ENCODE measurements around the gene ZNF189. TPM values are rescaled to one million over a fixed set of nuclear protein-coding genes. Genes with fewer than 3 reads are reported as not detected.

The ZNF189 gene
- total RNA-seq, 4 donors from 2014 or later: 18.8 to 61.9 (median 34.0) TPM

GRCh38 chr9:101453776-101454570 is 55.3 kb downstream of the ZNF189 start:
- Histone ChIP-seq H3K9me3 (no peaks in the 10 kb centered on the region), H3K4me3 (no peak overlapping the region)

GRCh38 chr9:101455656-101456240 is 57.1 kb downstream of the ZNF189 start:
- Histone ChIP-seq H3K4me1 (no peaks in the 10 kb centered on the region), H3K4me3 (no peak overlapping the region), H3K27ac (no peak overlapping the region), H3K36me3 (no peaks in the 10 kb centered on the region), H3K27me3 (no peaks in the 10 kb centered on the region), H3K9me3 (no peaks in the 10 kb centered on the region)
- intact Hi-C loops (cut with DNase I; ENCODE audit: low total_unique reads): no loop called here
- DNase-seq: no peak
- TF ChIP-seq CTCF (IDR thresholded peaks at IDR 0.05) (no peak), POLR2A (IDR thresholded peaks at IDR 0.05) (no peak)

More at GRCh38 chr9:101453776-101454570, 55.3 kb downstream of the ZNF189 start:
- no peak for DNase-seq
- no peaks in the 10 kb centered on the region for H3K27me3 ChIP-seq
- intact Hi-C loops (cut with DNase I; ENCODE audit: low total_unique reads): no loop called here
- no peaks in the 10 kb centered on the region for H3K36me3 ChIP-seq
- H3K4me1 ChIP-seq: no peaks in the 10 kb centered on the region
- TF ChIP-seq CTCF (IDR thresholded peaks at IDR 0.05) (no peak), POLR2A (IDR thresholded peaks at IDR 0.05) (no peak)
- no peak overlapping the region for H3K27ac ChIP-seq

- no peak for DNase-seq
- Histone ChIP-seq H3K27ac (no peak overlapping the region), H3K4me1 (no peaks in the 10 kb centered on the region), H3K27me3 (no peaks in the 10 kb centered on the region), H3K4me3 (no peak overlapping the region), H3K9me3 (no peaks in the 10 kb centered on the region), H3K36me3 (no peaks in the 10 kb centered on the region)
- intact Hi-C loops (cut with DNase I; ENCODE audit: low total_unique reads): no loop called here
- TF ChIP-seq CTCF (IDR thresholded peaks at IDR 0.05) (no peak), POLR2A (IDR thresholded peaks at IDR 0.05) (no peak)
Observed at GRCh38 chr9:101457003-101457402, 58.4 kb downstream of the ZNF189 start.

GRCh38 chr9:101458963-101459631 is 60.4 kb downstream of the ZNF189 start:
- DNase-seq: no peak
- intact Hi-C loops (cut with DNase I; ENCODE audit: low total_unique reads): no loop called here
- H3K27me3 ChIP-seq: no peaks in the 10 kb centered on the region
- no peaks in the 10 kb centered on the region for H3K4me1 ChIP-seq
- no peaks in the 10 kb centered on the region for H3K36me3 ChIP-seq
- no peak overlapping the region for H3K4me3 ChIP-seq
- TF ChIP-seq POLR2A (IDR thresholded peaks at IDR 0.05) (no peak), CTCF (IDR thresholded peaks at IDR 0.05) (peak; percentile 66 to 79 (median 73))
- no peaks in the 10 kb centered on the region for H3K9me3 ChIP-seq
- no peak overlapping the region for H3K27ac ChIP-seq

Small RNA genes lying within 50 kb of the gene (small RNA-seq; reads per million reads assigned to genes)
- not detected for gene AL353621.2

Other genes starting within 250 kb of the ZNF189 start
- gene BAAT, start 13.8 kb upstream of the ZNF189 start, total RNA-seq: not detected
- gene MRPL50, start 233 bp upstream of the ZNF189 start, total RNA-seq: 10 to 100 TPM; 11.5 to 44.8 (median 23.2) TPM
- gene ALDOB, start 36.9 kb downstream of the ZNF189 start, total RNA-seq: under 1 TPM in 1 of 4 donors, not detected in 3; 0.95 TPM
- 10 to 100 TPM; 27.1 to 48.3 (median 35.6) TPM for gene RNF20, start 135.0 kb downstream of the ZNF189 start, total RNA-seq
- gene PPP3R2, start 196.1 kb downstream of the ZNF189 start, total RNA-seq: under 1 TPM in 1 of 4 donors, not detected in 3; 0.07 TPM

Data from uterus (tissue), 4 donors.